ENCODE results near the gene SP3.

The SP3 gene

DNA sequence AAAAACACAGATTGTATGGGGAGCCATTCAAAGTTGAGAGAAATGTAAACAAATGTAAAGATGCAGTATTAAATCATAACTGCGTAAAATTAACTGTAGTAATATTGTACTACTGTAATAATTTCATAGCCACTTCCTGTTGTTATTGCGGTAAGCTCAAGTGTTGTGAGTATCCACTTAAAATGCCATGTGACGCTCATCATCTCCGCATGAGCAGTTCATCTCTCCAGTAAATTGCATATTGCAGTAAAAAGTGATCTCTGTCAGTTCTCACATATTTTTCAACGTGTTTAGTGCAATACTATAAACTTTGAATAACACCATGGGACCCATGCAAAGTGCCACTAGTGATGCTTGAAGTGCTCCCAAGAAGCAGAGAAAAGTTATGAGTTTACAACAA lies 41.8 kb upstream of the SP3 start:
- Histone ChIP-seq H3K9me3 (ENCODE audit: control insufficient read depth, insufficient read depth, low read length) (no peaks in the 10 kb centered on the region), H3K4me3 (ENCODE audit: low read length) (no peak overlapping the region), H3K27me3 (ENCODE audit: control insufficient read depth, low read length) (no peaks in the 10 kb centered on the region), H3K4me1 (ENCODE audit: control insufficient read depth, low read length) (no peaks in the 10 kb centered on the region), H3F3A (ENCODE audit: control insufficient read depth, insufficient read depth) (no peaks in the 10 kb centered on the region), H3K27ac (ENCODE audit: low read depth, low read length) (no peak overlapping the region), H4K20me1 (ENCODE audit: control insufficient read depth, insufficient read depth, low read depth, low read length) (no peaks in the 10 kb centered on the region), H3K36me3 (ENCODE audit: control insufficient read depth, low read length) (no peaks in the 10 kb centered on the region), H3K79me2 (ENCODE audit: control insufficient read depth, low read length) (no peaks in the 10 kb centered on the region), H3K4me2 (ENCODE audit: low read length) (no peak overlapping the region), H3K9me2 (replicated peaks; ENCODE audit: control insufficient read depth, low read length) (no peaks in the 10 kb centered on the region)
- TF ChIP-seq EZH2phosphoT487 (IDR thresholded peaks at IDR 0.05; ENCODE audit: borderline replicate concordance, low read length): no peak
- TF ChIP-seq, protein P1, sequence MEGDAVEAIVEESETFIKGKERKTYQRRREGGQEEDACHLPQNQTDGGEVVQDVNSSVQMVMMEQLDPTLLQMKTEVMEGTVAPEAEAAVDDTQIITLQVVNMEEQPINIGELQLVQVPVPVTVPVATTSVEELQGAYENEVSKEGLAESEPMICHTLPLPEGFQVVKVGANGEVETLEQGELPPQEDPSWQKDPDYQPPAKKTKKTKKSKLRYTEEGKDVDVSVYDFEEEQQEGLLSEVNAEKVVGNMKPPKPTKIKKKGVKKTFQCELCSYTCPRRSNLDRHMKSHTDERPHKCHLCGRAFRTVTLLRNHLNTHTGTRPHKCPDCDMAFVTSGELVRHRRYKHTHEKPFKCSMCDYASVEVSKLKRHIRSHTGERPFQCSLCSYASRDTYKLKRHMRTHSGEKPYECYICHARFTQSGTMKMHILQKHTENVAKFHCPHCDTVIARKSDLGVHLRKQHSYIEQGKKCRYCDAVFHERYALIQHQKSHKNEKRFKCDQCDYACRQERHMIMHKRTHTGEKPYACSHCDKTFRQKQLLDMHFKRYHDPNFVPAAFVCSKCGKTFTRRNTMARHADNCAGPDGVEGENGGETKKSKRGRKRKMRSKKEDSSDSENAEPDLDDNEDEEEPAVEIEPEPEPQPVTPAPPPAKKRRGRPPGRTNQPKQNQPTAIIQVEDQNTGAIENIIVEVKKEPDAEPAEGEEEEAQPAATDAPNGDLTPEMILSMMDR (IDR thresholded peaks at IDR 0.05; ENCODE audit: low read depth, low read length, poor library complexity, severe bottlenecking): no peak

DNA sequence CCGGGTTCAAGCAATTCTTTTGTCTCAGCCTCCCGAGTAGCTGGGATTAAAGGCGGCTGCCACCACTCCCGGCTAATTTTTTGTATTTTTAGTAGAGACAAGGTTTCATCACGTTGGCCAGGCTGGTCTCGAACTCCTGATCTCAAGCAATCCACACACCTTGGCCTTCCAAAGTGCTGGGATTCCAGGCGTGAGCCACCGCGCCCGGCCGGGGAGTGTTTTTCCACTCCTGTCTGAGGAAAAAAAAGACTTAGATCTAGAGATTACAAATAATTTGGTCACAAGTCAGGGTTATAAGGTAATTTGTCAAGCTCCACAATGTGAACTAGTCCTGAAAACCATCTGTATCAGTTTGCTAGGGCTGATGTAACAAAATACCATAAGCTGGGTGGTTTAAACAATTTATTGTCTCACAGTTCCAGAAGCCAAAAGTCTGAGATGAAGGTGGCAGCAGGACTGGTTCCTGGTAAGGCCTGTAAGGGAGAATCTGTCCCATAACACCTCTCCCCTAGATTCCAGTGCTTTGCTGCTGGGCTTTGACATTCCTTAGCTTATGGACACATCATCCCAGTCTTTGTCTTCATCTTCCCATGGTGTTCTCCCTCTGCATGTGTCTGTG lies 40.7 kb upstream of the SP3 start:
- no peaks in the 10 kb centered on the region for H3K9me3 ChIP-seq (ENCODE audit: control insufficient read depth, insufficient read depth, low read length)
- no peaks in the 10 kb centered on the region for H4K20me1 ChIP-seq (ENCODE audit: control insufficient read depth, insufficient read depth, low read depth, low read length)
- no peaks in the 10 kb centered on the region for H3K79me2 ChIP-seq (ENCODE audit: control insufficient read depth, low read length)
- H3K4me1 ChIP-seq (ENCODE audit: control insufficient read depth, low read length): no peaks in the 10 kb centered on the region
- no peaks in the 10 kb centered on the region for H3K27me3 ChIP-seq (ENCODE audit: control insufficient read depth, low read length)
- TF ChIP-seq, protein P1 (IDR thresholded peaks at IDR 0.05; ENCODE audit: low read depth, low read length, poor library complexity, severe bottlenecking): no peak
- no peak for TF ChIP-seq EZH2phosphoT487 (IDR thresholded peaks at IDR 0.05; ENCODE audit: borderline replicate concordance, low read length)
- no peaks in the 10 kb centered on the region for H3K36me3 ChIP-seq (ENCODE audit: control insufficient read depth, low read length)
- H3K4me3 ChIP-seq (ENCODE audit: low read length): no peak overlapping the region
- H3F3A ChIP-seq (ENCODE audit: control insufficient read depth, insufficient read depth): no peaks in the 10 kb centered on the region
- H3K4me2 ChIP-seq (ENCODE audit: low read length): no peak overlapping the region
- no peaks in the 10 kb centered on the region for H3K9me2 ChIP-seq (replicated peaks; ENCODE audit: control insufficient read depth, low read length)
- H3K27ac ChIP-seq (ENCODE audit: low read depth, low read length): no peak overlapping the region

DNA sequence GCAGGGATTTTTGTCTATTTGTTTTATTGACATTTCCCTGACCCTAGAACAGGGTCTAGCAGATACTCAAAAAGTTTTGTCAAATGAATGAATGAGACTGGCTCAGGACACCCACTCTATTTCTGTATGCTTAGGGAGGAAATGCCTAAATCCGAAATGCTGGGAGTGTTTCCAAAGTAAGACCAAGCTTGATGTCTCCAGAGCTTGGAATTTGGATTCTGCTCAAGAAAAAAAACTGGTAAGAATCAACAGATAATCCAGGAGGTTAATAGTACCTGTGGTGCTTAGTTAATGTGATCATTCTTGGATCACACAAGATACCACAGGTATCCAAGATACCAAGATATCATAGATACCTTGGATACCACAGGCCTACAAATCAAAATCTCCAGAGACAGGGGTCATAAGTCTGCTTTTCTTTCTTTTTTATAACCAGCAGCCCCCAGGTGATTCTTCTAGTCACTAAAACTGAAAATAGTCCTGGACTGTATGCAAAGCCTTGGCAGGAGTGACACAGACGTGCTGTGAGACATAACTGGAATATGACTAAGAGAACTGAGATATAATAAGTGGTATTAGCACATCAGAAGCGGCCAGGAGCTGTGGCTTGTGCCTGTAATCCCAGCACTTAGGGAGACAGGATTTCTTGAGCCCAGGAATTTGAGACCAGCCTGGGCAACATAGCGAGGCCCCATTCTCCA lies 39.9 kb upstream of the SP3 start:
- Histone ChIP-seq H3F3A (ENCODE audit: control insufficient read depth, insufficient read depth) (no peaks in the 10 kb centered on the region), H3K36me3 (ENCODE audit: control insufficient read depth, low read length) (no peaks in the 10 kb centered on the region), H3K27me3 (ENCODE audit: control insufficient read depth, low read length) (no peaks in the 10 kb centered on the region), H3K79me2 (ENCODE audit: control insufficient read depth, low read length) (no peaks in the 10 kb centered on the region), H4K20me1 (ENCODE audit: control insufficient read depth, insufficient read depth, low read depth, low read length) (no peaks in the 10 kb centered on the region), H3K9me3 (ENCODE audit: control insufficient read depth, insufficient read depth, low read length) (no peaks in the 10 kb centered on the region), H3K9me2 (replicated peaks; ENCODE audit: control insufficient read depth, low read length) (no peaks in the 10 kb centered on the region), H3K4me2 (ENCODE audit: low read length) (no peak overlapping the region), H3K27ac (ENCODE audit: low read depth, low read length) (no peak overlapping the region), H3K4me3 (ENCODE audit: low read length) (no peak overlapping the region), H3K4me1 (ENCODE audit: control insufficient read depth, low read length) (no peaks in the 10 kb centered on the region)
- TF ChIP-seq EZH2phosphoT487 (IDR thresholded peaks at IDR 0.05; ENCODE audit: borderline replicate concordance, low read length): no peak
- TF ChIP-seq, protein P1 (IDR thresholded peaks at IDR 0.05; ENCODE audit: low read depth, low read length, poor library complexity, severe bottlenecking): no peak
